Endothelial cell of umbilical vein (primary cell): Measurements from ENCODE around the gene SRSF3. TPM values are rescaled to one million over a fixed set of nuclear protein-coding genes. Genes with fewer than 3 reads are reported as not detected.
"Not testable (repeated sequence)": the region's sequence is repeated elsewhere in the genome, so short reads cannot be mapped to it uniquely, and the experiment has no call there.

Experiments
- BruUV-seq: library from RNA; stranded (reverse); fragments of 400-500 nt; replicated peaks from 2 replicates; lab custom pipeline; 2021; lab: Mats Ljungman, UMichigan
- CTCF ChIA-PET: fragments of 300-600, 350-600 bp; sonication (Branson Sonifier 250); formaldehyde crosslinking; loops from one replicate; lab custom pipeline; 2021; ENCODE audit warnings: antibody characterized with exemption, inconsistent platforms; lab: Charles Lee
- POLR2A ChIA-PET: fragments of 300-600, 350-600 bp; sonication (Branson Sonifier 250); formaldehyde crosslinking; loops from one replicate; lab custom pipeline; 2021; ENCODE audit warnings: antibody characterized with exemption, inconsistent platforms; lab: Charles Lee
- DNase-seq: peaks from one replicate; pipeline ENCODE4 v3.0.0-alpha.2; 2011; ENCODE audit warnings: low read depth, low spot score
- FAIRE-seq: peaks from 2 replicates; lab custom pipeline; 2011; peaks lifted over from hg19 to GRCh38; lab: Jason Lieb, UNC
- H2AFZ ChIP-seq: 2 replicates; pipeline ENCODE4 v1.6.0; 2012; ENCODE audit warnings: low read depth, low read length, control low read depth, inconsistent platforms
- H3K27ac ChIP-seq: 2 replicates; pipeline ENCODE4 v1.5.1; 2011; ENCODE audit warnings: low read depth, mild to moderate bottlenecking, control low read depth, low read length, moderate library complexity; ENCODE audit not compliant: insufficient read depth
- H3K27me3 ChIP-seq, 2 experiments: 2 replicates each; pipeline versions ENCODE4 v1.6.0 to v1.6.1; 2011; ENCODE audit warnings: low read length in 2 of 2, mixed read lengths in 1 of 2; ENCODE audit not compliant: control insufficient read depth in 2 of 2, insufficient read depth in 2 of 2
- H3K36me3 ChIP-seq, 2 experiments: 2 replicates in 1 of 2; 3 replicates in 1 of 2; pipeline ENCODE4 v1.5.1; 2011; ENCODE audit warnings: low read length in 2 of 2, mild to moderate bottlenecking in 1 of 2, moderate library complexity in 1 of 2; ENCODE audit not compliant: control insufficient read depth in 2 of 2, insufficient read depth in 2 of 2; ENCODE audit errors: extremely low read depth in 1 of 2
- H3K4me1 ChIP-seq: 3 replicates; pipeline ENCODE4 v1.5.1; 2011; ENCODE audit warnings: mild to moderate bottlenecking, low read length; ENCODE audit not compliant: control insufficient read depth, insufficient read depth; ENCODE audit errors: extremely low read depth
- H3K4me2 ChIP-seq: 2 replicates; pipeline ENCODE4 v1.6.1; 2011; ENCODE audit warnings: low read length, control low read depth, mixed read lengths; ENCODE audit not compliant: insufficient read depth
- H3K4me3 ChIP-seq, 3 experiments: fragments of 200-600 bp in 1 of 3; sonication (generic), shearing (Covaris generic) in 1 of 3; replicated peaks in 1 of 3; 2 replicates each; pipeline ENCODE4 v1.5.1; 2011 to 2016; ENCODE audit warnings: control low read depth in 3 of 3, low read length in 3 of 3, mild to moderate bottlenecking in 2 of 3, inconsistent platforms in 1 of 3, low read depth in 1 of 3, moderate library complexity in 1 of 3; ENCODE audit not compliant: insufficient read depth in 1 of 3
- H3K79me2 ChIP-seq: 2 replicates; pipeline ENCODE4 v1.6.0; 2012; ENCODE audit warnings: low read length, inconsistent platforms; ENCODE audit not compliant: control insufficient read depth, insufficient read depth
- H3K9ac ChIP-seq: replicated peaks from 2 replicates; pipeline ENCODE3; 2011; ENCODE audit warnings: low read length, control low read depth; ENCODE audit not compliant: insufficient read depth; ENCODE audit errors: extremely low read depth
- H3K9me1 ChIP-seq: replicated peaks from 3 replicates; pipeline ENCODE4 v1.6.0; 2011; ENCODE audit warnings: mild to moderate bottlenecking, low read length; ENCODE audit not compliant: control insufficient read depth, insufficient read depth; ENCODE audit errors: extremely low read depth
- H3K9me3 ChIP-seq: replicated peaks from 2 replicates; pipeline ENCODE4 v1.5.1; 2012; ENCODE audit warnings: low read length, inconsistent platforms; ENCODE audit not compliant: control insufficient read depth, insufficient read depth
- H4K20me1 ChIP-seq: replicated peaks from 2 replicates; pipeline ENCODE3; 2011; ENCODE audit warnings: mild to moderate bottlenecking, low read length; ENCODE audit not compliant: control insufficient read depth, insufficient read depth; ENCODE audit errors: extremely low read depth
- EZH2 ChIP-seq: IDR thresholded peaks from 2 replicates; pipeline ENCODE4 v1.6.1; 2012; ENCODE audit warnings: borderline replicate concordance, low read depth, mild to moderate bottlenecking, moderate library complexity, low read length, inconsistent platforms; ENCODE audit not compliant: severe bottlenecking
- GATA2 ChIP-seq: IDR thresholded peaks from 2 replicates; pipeline ENCODE4 v1.7.0; 2011; ENCODE audit warnings: low read depth, mild to moderate bottlenecking, moderate library complexity, mixed read lengths, low read length; ENCODE audit not compliant: insufficient read length, insufficient read depth
- MYC ChIP-seq: IDR thresholded peaks from one replicate; pipeline ENCODE4 v1.6.1; 2011; ENCODE audit warnings: mild to moderate bottlenecking, low read depth, low read length
- POLR2AphosphoS5 ChIP-seq: IDR thresholded peaks from 2 replicates; pipeline ENCODE4 v1.6.1; 2012; ENCODE audit warnings: low read depth, mild to moderate bottlenecking, control low read depth, low read length, moderate library complexity; ENCODE audit not compliant: insufficient read depth
- dilution Hi-C: fragments of 300-500 bp; cut with MboI; formaldehyde crosslinking; loops from one replicate; pipeline ENCODE4 v1.15.0; 2019; ENCODE audit warnings: low sequenced_read_pairs; ENCODE audit not compliant: extremely low pct_ligation_motif_present
- intact Hi-C: fragments of 100-400 bp; cut with micrococcal nuclease; formaldehyde crosslinking; loops from one replicate; pipeline ENCODE4 v1.10.0; 2022
- polyA plus RNA-seq, 4 experiments: library from polyadenylated mRNA; depleted of rRNA in 3 of 4; stranded (reverse) in 3 of 4; unstranded in 1 of 4; fragments of >200 nt; gene quantifications; 2 replicates each; pipeline versions ENCODE4 v1.2.1 to v1.2.3, GENCODE V29; 2011 to 2012; ENCODE audit warnings: missing spikeins in 1 of 4
- total RNA-seq: library from RNA; stranded (reverse); gene quantifications from 2 replicates; pipeline ENCODE4 v1.2.3, GENCODE V29; 2021
- TF ChIP-seq, protein P1 (sequence below): IDR thresholded peaks from 2 replicates; pipeline ENCODE4 v1.6.1; 2011; ENCODE audit not compliant: insufficient read depth, insufficient read length
- TF ChIP-seq, protein P2 (sequence below), 2 donors: IDR thresholded peaks; 1 replicate in 1 of 2; 2 replicates in 1 of 2; pipeline ENCODE4 v1.5.1; 2011; ENCODE audit warnings: low read length in 2 of 2, mild to moderate bottlenecking in 2 of 2, moderate library complexity in 2 of 2, control low read depth in 1 of 2, inconsistent platforms in 1 of 2, low read depth in 1 of 2; ENCODE audit not compliant: insufficient read depth in 1 of 2; ENCODE audit errors: extremely low read depth in 1 of 2

The SRSF3 gene
- total and polyA plus RNA-seq, 2 donors (not counting 3 experiments of a cell fraction or from before 2014, with no cell fraction given), result 317 to 393 TPM

DNA sequence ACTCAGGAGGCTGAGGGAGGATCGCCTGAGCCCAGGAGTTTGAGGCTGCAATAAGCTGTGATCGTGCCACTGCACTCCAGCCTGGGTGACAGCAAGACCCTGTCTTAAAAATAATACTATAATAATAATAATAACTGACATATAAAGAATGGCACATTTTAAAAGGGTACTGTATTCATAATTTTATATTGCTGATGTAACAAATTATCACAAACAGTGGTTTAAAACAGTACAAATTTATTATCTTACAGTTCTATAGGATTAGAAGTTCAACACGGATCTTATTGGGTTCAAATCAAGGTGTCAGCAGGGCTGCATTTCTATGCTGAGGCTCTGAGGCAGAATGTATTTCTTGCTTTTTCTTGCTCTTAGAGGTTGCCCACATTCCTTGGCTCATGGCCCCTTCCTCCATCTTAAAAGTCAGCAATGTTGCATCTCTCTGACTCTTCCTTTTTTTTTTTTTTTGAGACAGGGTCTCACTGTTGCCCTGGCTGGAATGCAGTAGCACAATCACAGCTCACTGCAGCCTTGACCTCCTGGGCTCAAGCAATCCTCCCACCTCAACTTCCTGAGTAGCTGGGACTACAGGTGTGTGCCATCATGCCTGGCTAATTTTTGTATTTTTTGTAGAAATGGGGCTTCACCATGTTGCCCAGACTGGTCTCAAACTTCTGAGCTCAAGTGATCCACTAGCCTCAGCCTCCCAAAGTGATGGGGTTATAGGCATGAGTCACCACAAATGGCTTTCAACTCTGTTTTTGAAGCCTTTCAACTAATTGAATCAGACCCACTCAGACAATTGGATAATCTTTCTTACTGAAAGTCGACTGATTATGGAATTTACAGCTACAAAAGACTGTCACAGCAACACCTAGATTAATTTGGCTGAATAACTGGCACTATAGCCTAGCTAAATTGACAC is 22.8 kb upstream of the SRSF3 start:
- POLR2A ChIA-PET, result interaction anchor here (0.6 kb wide), 1 partner anchor 1831 kb away, joined by 4 read pairs; no protein-coding TSS in a partner anchor
- Histone ChIP-seq H3K27me3 (no peaks in the 10 kb centered on the region), H3K9ac (no peak overlapping the region), H2AFZ (no peak overlapping the region), H3K9me3 (no peaks in the 10 kb centered on the region), H3K27ac (no peak overlapping the region), H3K36me3 (no peaks in the 10 kb centered on the region), H3K4me3 (no peak overlapping the region), H3K9me1 (no peaks in the 10 kb centered on the region), H3K4me2 (no peak overlapping the region), H4K20me1 (no peaks in the 10 kb centered on the region), H3K79me2 (no peaks in the 10 kb centered on the region), H3K4me1 (no peaks in the 10 kb centered on the region)
- CTCF ChIA-PET, result no interaction called here
- DNase-seq (no peak), FAIRE-seq (no peak)
- no TSS peak for BruUV-seq
- TF ChIP-seq, protein P1, sequence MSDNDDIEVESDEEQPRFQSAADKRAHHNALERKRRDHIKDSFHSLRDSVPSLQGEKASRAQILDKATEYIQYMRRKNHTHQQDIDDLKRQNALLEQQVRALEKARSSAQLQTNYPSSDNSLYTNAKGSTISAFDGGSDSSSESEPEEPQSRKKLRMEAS, result no peak
- TF ChIP-seq, protein P2, sequence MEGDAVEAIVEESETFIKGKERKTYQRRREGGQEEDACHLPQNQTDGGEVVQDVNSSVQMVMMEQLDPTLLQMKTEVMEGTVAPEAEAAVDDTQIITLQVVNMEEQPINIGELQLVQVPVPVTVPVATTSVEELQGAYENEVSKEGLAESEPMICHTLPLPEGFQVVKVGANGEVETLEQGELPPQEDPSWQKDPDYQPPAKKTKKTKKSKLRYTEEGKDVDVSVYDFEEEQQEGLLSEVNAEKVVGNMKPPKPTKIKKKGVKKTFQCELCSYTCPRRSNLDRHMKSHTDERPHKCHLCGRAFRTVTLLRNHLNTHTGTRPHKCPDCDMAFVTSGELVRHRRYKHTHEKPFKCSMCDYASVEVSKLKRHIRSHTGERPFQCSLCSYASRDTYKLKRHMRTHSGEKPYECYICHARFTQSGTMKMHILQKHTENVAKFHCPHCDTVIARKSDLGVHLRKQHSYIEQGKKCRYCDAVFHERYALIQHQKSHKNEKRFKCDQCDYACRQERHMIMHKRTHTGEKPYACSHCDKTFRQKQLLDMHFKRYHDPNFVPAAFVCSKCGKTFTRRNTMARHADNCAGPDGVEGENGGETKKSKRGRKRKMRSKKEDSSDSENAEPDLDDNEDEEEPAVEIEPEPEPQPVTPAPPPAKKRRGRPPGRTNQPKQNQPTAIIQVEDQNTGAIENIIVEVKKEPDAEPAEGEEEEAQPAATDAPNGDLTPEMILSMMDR (IDR thresholded peaks at IDR 0.05; ENCODE audit: extremely low read depth in 1 of 2, insufficient read depth in 1 of 2, low read depth in 1 of 2, low read length in 2 of 2), result no peak
- TF ChIP-seq POLR2AphosphoS5 (no peak), EZH2 (no peak), MYC (no peak), GATA2 (no peak)
- intact Hi-C loops (no loop called here), dilution Hi-C loops (no loop called here)

DNA sequence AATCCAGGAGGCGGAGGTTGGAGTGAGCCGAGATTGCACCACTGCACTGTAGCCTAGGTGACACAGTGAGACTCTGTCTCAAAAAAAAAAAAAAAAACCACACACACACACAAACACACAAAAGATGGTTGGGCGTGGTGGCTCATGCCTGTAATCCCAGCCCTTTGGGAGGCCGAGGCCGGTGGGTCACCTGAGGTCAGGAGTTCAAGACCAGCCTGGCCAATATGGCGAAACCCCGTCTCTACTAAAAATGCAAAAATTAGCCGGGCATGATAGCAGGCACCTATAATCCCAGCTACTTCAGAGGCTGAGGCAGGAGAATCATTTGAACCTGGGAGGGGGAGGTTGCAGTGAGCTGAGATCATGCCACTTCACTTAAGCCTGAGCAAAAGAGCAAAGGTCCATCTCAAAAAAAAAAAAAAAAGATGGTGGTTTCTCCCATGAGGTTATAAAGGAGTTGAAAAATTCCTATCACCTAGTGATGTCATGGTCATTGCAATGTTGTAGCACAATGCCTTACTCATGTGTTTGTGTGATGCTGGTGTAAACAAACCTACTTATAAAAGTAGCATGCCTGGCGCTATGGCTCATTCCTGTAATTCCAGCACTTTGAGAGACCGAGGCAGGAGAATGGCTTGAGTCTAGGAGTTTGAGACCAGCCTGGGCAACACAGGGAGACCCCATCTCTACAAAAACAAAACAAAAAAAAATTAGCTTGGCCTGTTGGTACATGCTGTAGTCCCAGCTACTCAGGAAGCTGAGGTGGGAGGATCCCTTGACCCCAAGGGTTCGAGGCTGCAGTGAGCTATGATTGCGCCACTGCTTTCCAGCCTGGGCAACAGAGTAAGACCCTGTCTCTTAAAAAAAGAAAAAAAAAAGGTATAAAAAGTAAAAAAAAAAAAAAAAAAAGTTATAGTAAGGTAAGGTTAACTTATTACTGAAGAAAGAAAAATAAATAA is 21.5 kb upstream of the SRSF3 start:
- FAIRE-seq, H3K4me3 ChIP-seq, intact Hi-C loops, H3K4me2 ChIP-seq, dilution Hi-C loops, H3K4me1 ChIP-seq, H3K9me1 ChIP-seq, H4K20me1 ChIP-seq, H2AFZ ChIP-seq, DNase-seq, H3K9ac ChIP-seq, H3K9me3 ChIP-seq, BruUV-seq, H3K79me2 ChIP-seq, H3K27me3 ChIP-seq, H3K27ac ChIP-seq, H3K36me3 ChIP-seq: not testable (repeated sequence)
- ChIA-PET CTCF (interaction anchor here (0.7 kb wide), 1 partner anchor 84 kb away, joined by 3 read pairs; no protein-coding TSS in a partner anchor), POLR2A (interaction anchor here (0.6 kb wide), 1 partner anchor 1832 kb away, joined by 4 read pairs; no protein-coding TSS in a partner anchor)
